ENCODE data around the gene MYB. TPM values are rescaled to one million over a fixed set of nuclear protein-coding genes. Genes with fewer than 3 reads are reported as not detected.

Gene MYB
- total and polyA plus RNA-seq, 2 of the 8 experiments (the other 6 are each of a cell fraction or from before 2014, with no cell fraction given), result 4.0 to 7.6 TPM

- POLR2A ChIA-PET (ENCODE audit: partially characterized antibody), result interaction anchor here (1.0 kb wide), 1 partner anchor 17 kb away, joined by 3 read pairs; no protein-coding TSS in a partner anchor
- Histone ChIP-seq H2BK5ac (ENCODE audit: low read depth, low read length) (no peak overlapping the region), H2BK15ac (ENCODE audit: low read length) (no peak overlapping the region), H3K14ac (ENCODE audit: insufficient read length) (no peak overlapping the region), H2BK12ac (ENCODE audit: low read depth, low read length) (no peak overlapping the region), H3K9ac (replicated peaks in 1 of 4; ENCODE audit: extremely low read depth in 1 of 4, low read depth in 3 of 4, low read length in 3 of 4) (no peak overlapping the region), H2BK120ac (replicated peaks; ENCODE audit: low read depth, low read length) (no peak overlapping the region), H2AK5ac (ENCODE audit: low read depth, low read length) (no peak overlapping the region), H4K8ac (ENCODE audit: extremely low read depth, insufficient read depth, low read length) (no peak overlapping the region), H3K56ac (replicated peaks; ENCODE audit: insufficient read length, low read depth, low read length) (no peak overlapping the region), H3K79me1 (ENCODE audit: low read depth, low read length) (0 out of 2 replicates have a peak, but pooled peaks cover 2% of the 10 kb centered on the region), H3K27me3 (replicated peaks in 1 of 4; ENCODE audit: control insufficient read depth in 3 of 4, extremely low read depth in 1 of 4, insufficient read depth in 3 of 4, low read length in 3 of 4) (peaks cover 0 to 26% (median 18%) of the 10 kb centered on the region in 4 experiments; a peak in 6 of 7 replicates), H3K4me1 (replicated peaks in 1 of 4; ENCODE audit: control insufficient read depth in 3 of 4, insufficient read depth in 4 of 4, low read length in 3 of 4) (peaks cover 0 to 7% (median 2%) of the 10 kb centered on the region in 4 experiments; a peak in 2 of 7 replicates), H4K91ac (replicated peaks; ENCODE audit: insufficient read length, low read length) (no peak overlapping the region), H3K4me2 (ENCODE audit: insufficient read depth in 1 of 2, low read depth in 2 of 2, low read length in 2 of 2) (no peak overlapping the region; a peak in 1 of 4 replicates), H3K4ac (replicated peaks; ENCODE audit: insufficient read length, low read depth, low read length) (no peak overlapping the region), H3K4me3 (ENCODE audit: extremely low read depth in 1 of 4, insufficient read depth in 2 of 4, low read depth in 3 of 4, low read length in 4 of 4) (no peak overlapping the region), H3K23ac (ENCODE audit: insufficient read length) (no peak overlapping the region), H3K79me2 (ENCODE audit: control insufficient read depth in 1 of 2, insufficient read depth in 2 of 2, low read length in 2 of 2) (peaks cover 0 to under 1% of the 10 kb centered on the region in 2 experiments; a peak in 2 of 4 replicates), H4K20me1 (replicated peaks in 1 of 2; ENCODE audit: control insufficient read depth in 1 of 2, insufficient read depth in 2 of 2, low read length in 2 of 2) (peaks cover 0 to 1% of the 10 kb centered on the region in 2 experiments), H3K36me3 (ENCODE audit: control insufficient read depth in 2 of 4, insufficient read depth in 4 of 4, low read length in 3 of 4) (no peaks in the 10 kb centered on the region), H4K5ac (ENCODE audit: insufficient read length, low read depth, low read length) (no peak overlapping the region), H3K9me3 (ENCODE audit: insufficient read depth in 2 of 2, low read depth in 1 of 2, low read length in 1 of 2) (no peaks in the 10 kb centered on the region), H3K23me2 (ENCODE audit: low read depth, low read length) (peaks cover 26% of the 10 kb centered on the region), H3K18ac (ENCODE audit: extremely low read depth, low read length) (no peak overlapping the region), H2BK20ac (ENCODE audit: low read length) (no peak overlapping the region), H2AFZ (ENCODE audit: low read length) (no peak overlapping the region), H3K27ac (ENCODE audit: low read depth, low read length) (no peak overlapping the region)
- DNase-seq (ENCODE audit: low read depth in 1 of 2, low spot score in 2 of 2), result no peak
- TF ChIP-seq CTCF (IDR thresholded peaks at IDR 0.05; ENCODE audit: control extremely low read depth in 1 of 3, insufficient read depth in 1 of 3, low read depth in 1 of 3, low read length in 3 of 3), result no peak
- no peak for TF ChIP-seq USF2 (IDR thresholded peaks at IDR 0.05; ENCODE audit: low read length)
- TF ChIP-seq EGR1 (IDR thresholded peaks at IDR 0.05; ENCODE audit: borderline replicate concordance, low read depth, low read length), result no peak
- CTCF ChIA-PET (ENCODE audit: partially characterized antibody), result interaction anchor here (0.6 to 4.7 kb wide), 6 partner anchors 9 to 1919 kb away, joined by 3 to 38 read pairs (median 6); no protein-coding TSS in a partner anchor
- WGBS, 2 experiments (ENCODE audit: extremely low coverage in 1 of 2, insufficient coverage in 1 of 2, insufficient read length in 1 of 2, insufficient replicate concordance in 2 of 2, low coverage in 1 of 2, low lambda C conversion rate in 2 of 2, missing lambda C conversion rate in 1 of 2), result 87% methylated on average over 2 of the region's 2 CpGs; no CpG with 5 or more reads in 1 of the 2 experiments
- no peak for FAIRE-seq
These were observed 1.7 kb upstream of the MYB start for GRCh38 chr6:135179372-135179771.

Measured in H1 (cell line).